ENCODE results near the gene KIF5C. TPM values are rescaled to one million over a fixed set of nuclear protein-coding genes. Genes with fewer than 3 reads are reported as not detected.

KIF5C gene
- total and polyA plus RNA-seq, 2 donors (not counting 1 experiment from before 2014, with no cell fraction given): 1.9 to 6.1 TPM

GRCh38 chr2:149075853-149076252 is 200.8 kb downstream of the KIF5C start:
- Histone ChIP-seq H3K4me2 (replicated peaks; ENCODE audit: low read depth, low read length, poor library complexity, severe bottlenecking) (no peak overlapping the region), H4K20me1 (ENCODE audit: control insufficient read depth, insufficient read depth, low read length, poor library complexity, severe bottlenecking) (no peaks in the 10 kb centered on the region), H3K79me2 (ENCODE audit: control insufficient read depth, insufficient read depth, low read length) (no peaks in the 10 kb centered on the region), H3K9ac (ENCODE audit: low read length) (no peak overlapping the region), H3K27ac (ENCODE audit: low read length in 2 of 2) (no peak overlapping the region), H3K4me3 (ENCODE audit: control extremely low read depth in 1 of 5, extremely low read depth in 1 of 5, insufficient read depth in 1 of 5, low read depth in 2 of 5, low read length in 4 of 5) (no peak overlapping the region), H3K36me3 (replicated peaks in 1 of 2; ENCODE audit: control extremely low read depth in 1 of 2, control insufficient read depth in 1 of 2, extremely low read depth in 1 of 2, insufficient read depth in 2 of 2, low read length in 1 of 2) (no peaks in the 10 kb centered on the region), H3K9me3 (ENCODE audit: control extremely low read depth in 1 of 3, control insufficient read depth in 2 of 3, insufficient read depth in 1 of 3, low read length in 2 of 3) (no peaks in the 10 kb centered on the region), H3K27me3 (replicated peaks in 1 of 4; ENCODE audit: control extremely low read depth in 1 of 4, control insufficient read depth in 3 of 4, insufficient read depth in 4 of 4, low read length in 3 of 4) (peaks cover 0 to 7% (median under 1%) of the 10 kb centered on the region in 4 experiments), H3K4me1 (ENCODE audit: control insufficient read depth in 2 of 2, insufficient read depth in 2 of 2, low read length in 2 of 2) (no peaks in the 10 kb centered on the region), H2AFZ (ENCODE audit: insufficient read depth, low read depth, low read length, poor library complexity, severe bottlenecking) (no peak overlapping the region)
- Mint-ChIP-seq H3K4me1 (no peaks in the 10 kb centered on the region), H3K9me3 (ENCODE audit: insufficient read depth) (no peaks in the 10 kb centered on the region), H3K4me3 (no peak overlapping the region), H3K27ac (no peak overlapping the region), H3K27me3 (peaks cover 10% of the 10 kb centered on the region)
- DNase-seq (no peak), ATAC-seq (ENCODE audit: low read depth) (no peak)
- WGBS (ENCODE audit: insufficient coverage): 95% methylated on average over 10 of the region's 10 CpGs
- ChIA-PET POLR2A (no interaction called here), CTCF (no interaction called here)
- intact Hi-C loops (cut with micrococcal nuclease): no loop called here
- TF ChIP-seq EZH2 (IDR thresholded peaks at IDR 0.05; ENCODE audit: borderline replicate concordance, insufficient read depth, low read depth, low read length, poor library complexity, severe bottlenecking) (no peak), CTCF (IDR thresholded peaks at IDR 0.05) (no peak)

Small RNA genes lying within 50 kb of the gene (small RNA-seq; reads per million reads assigned to genes)
- gene RNU2-9P (ENCODE audit: insufficient read length, low read depth, low replicate concordance) (1.5 reads per million), gene UBBP3 (ENCODE audit: insufficient read length, low read depth, low replicate concordance) (not detected)

Other genes with a start within 250 kb of the KIF5C start
- gene EPC2, start 230.5 kb upstream of the KIF5C start, total RNA-seq: 72.3 and 76.7 TPM in 2 replicates
- 18.0 and 33.3 TPM in 2 replicates for gene EPC2, start 230.5 kb upstream of the KIF5C start, polyA plus RNA-seq
- 1.2 and 1.5 TPM in 2 replicates for gene LYPD6B, start 163.5 kb downstream of the KIF5C start, total RNA-seq
- 1.7 and 2.7 TPM in 2 replicates for gene LYPD6B, start 163.5 kb downstream of the KIF5C start, polyA plus RNA-seq

Data from B cell (primary cell).